Measurements from ENCODE around the gene SSBP1. TPM values are rescaled to one million over a fixed set of nuclear protein-coding genes. Genes with fewer than 3 reads are reported as not detected.

The SSBP1 gene
- total and polyA plus RNA-seq, 2 donors (not counting 3 experiments of a cell fraction or from before 2014, with no cell fraction given), result 77.9 to 169 TPM

GRCh38 chr7:141731476-141732149 is 6.5 kb upstream of the SSBP1 start:
- no peak overlapping the region for H3K27ac ChIP-seq (ENCODE audit: insufficient read depth, low read depth, low read length)
- H3K9ac ChIP-seq (replicated peaks; ENCODE audit: extremely low read depth, insufficient read depth, low read length), result no peak overlapping the region
- H3K4me1 ChIP-seq (ENCODE audit: control insufficient read depth, extremely low read depth, insufficient read depth, low read length), result no peaks in the 10 kb centered on the region
- ChIA-PET POLR2A (no interaction called here), CTCF (interaction anchor here (1.0 kb wide), 2 partner anchors 77 kb away, joined by 3 to 4 read pairs; no protein-coding TSS in a partner anchor)
- no peak overlapping the region for H3K4me2 ChIP-seq (ENCODE audit: insufficient read depth, low read length)
- H3K9me3 ChIP-seq (replicated peaks; ENCODE audit: control insufficient read depth, insufficient read depth, low read length), result no peaks in the 10 kb centered on the region
- dilution Hi-C loops (cut with MboI; ENCODE audit: extremely low pct_ligation_motif_present, low sequenced_read_pairs), result no loop called here
- H4K20me1 ChIP-seq (replicated peaks; ENCODE audit: control insufficient read depth, extremely low read depth, insufficient read depth, low read length), result no peaks in the 10 kb centered on the region
- FAIRE-seq (no peak), DNase-seq (ENCODE audit: low read depth, low spot score) (no peak)
- H3K9me1 ChIP-seq (replicated peaks; ENCODE audit: control insufficient read depth, extremely low read depth, insufficient read depth, low read length), result no peaks in the 10 kb centered on the region
- H3K27me3 ChIP-seq (ENCODE audit: control insufficient read depth in 2 of 2, insufficient read depth in 2 of 2, low read length in 2 of 2), result peaks cover 0 to 2% of the 10 kb centered on the region in 2 experiments
- BruUV-seq (replicated peaks), result no TSS peak
- no peaks in the 10 kb centered on the region for H3K36me3 ChIP-seq (ENCODE audit: control insufficient read depth in 2 of 2, extremely low read depth in 1 of 2, insufficient read depth in 2 of 2, low read length in 2 of 2)
- no peak for TF ChIP-seq POLR2AphosphoS5 (IDR thresholded peaks at IDR 0.05; ENCODE audit: insufficient read depth, low read depth, low read length)
- TF ChIP-seq JUN (IDR thresholded peaks at IDR 0.05; ENCODE audit: borderline replicate concordance, insufficient read depth, insufficient read length, low read depth), result no peak
- no peak for TF ChIP-seq FOS (IDR thresholded peaks at IDR 0.05; ENCODE audit: borderline replicate concordance, insufficient read depth, low read length)
- TF ChIP-seq POLR2A (IDR thresholded peaks at IDR 0.05; ENCODE audit: low read depth, low read length), result no peak
- no peak for TF ChIP-seq MAX (IDR thresholded peaks at IDR 0.05; ENCODE audit: insufficient read depth, insufficient read length)
- no peak for TF ChIP-seq MYC (IDR thresholded peaks at IDR 0.05; ENCODE audit: low read depth, low read length)
- no peak for TF ChIP-seq CTCF (IDR thresholded peaks at IDR 0.05; ENCODE audit: extremely low read depth in 1 of 2, insufficient read depth in 1 of 2, low read depth in 1 of 2, low read length in 2 of 2)
- TF ChIP-seq EZH2 (IDR thresholded peaks at IDR 0.05; ENCODE audit: borderline replicate concordance, low read depth, low read length, severe bottlenecking), result no peak
- no peak for TF ChIP-seq GATA2 (IDR thresholded peaks at IDR 0.05; ENCODE audit: insufficient read depth, insufficient read length, low read depth, low read length)
- intact Hi-C loops (cut with micrococcal nuclease), result no loop called here
- H3K79me2 ChIP-seq (ENCODE audit: control insufficient read depth, insufficient read depth, low read length), result no peaks in the 10 kb centered on the region
- H3K4me3 ChIP-seq (replicated peaks in 1 of 3; ENCODE audit: insufficient read depth in 1 of 3, low read depth in 1 of 3, low read length in 3 of 3), result no peak overlapping the region
- no peak overlapping the region for H2AFZ ChIP-seq (ENCODE audit: low read depth, low read length)

All from endothelial cell of umbilical vein (primary cell).